ENCODE measurements around the gene UGGT1. TPM values are rescaled to one million over a fixed set of nuclear protein-coding genes. Genes with fewer than 3 reads are reported as not detected.

The UGGT1 gene
- total and polyA plus RNA-seq, 2 donors (not counting 3 experiments of a cell fraction or from before 2014, with no cell fraction given): 27.6 to 83.2 TPM

DNA sequence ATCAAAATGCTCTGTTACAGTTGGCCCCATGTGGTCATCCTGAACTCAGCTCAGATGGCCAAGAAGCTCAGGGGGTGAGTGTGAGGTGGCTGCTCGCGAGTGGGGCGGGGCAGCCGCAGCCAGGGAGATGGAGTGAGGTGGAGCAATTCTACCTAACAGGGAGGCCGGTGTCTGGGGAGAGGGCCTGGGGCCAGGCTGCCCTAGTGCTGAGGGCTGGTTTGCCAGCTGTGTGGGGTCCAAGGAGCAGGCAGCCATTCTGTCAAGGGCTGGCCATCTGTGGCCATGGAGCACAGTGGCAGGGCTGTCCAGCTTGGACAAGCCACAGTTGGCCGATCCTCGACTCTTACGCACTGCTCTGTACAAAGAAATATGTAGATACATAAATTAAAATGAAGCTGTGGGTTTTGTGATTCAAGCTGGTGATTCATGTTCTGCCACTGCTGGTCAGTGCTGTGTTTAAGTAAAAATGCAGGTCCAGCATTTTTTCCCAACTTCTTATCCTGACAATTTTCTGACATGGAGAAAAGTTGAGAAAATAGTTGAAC, 145.6 kb downstream of the UGGT1 start:
- no peaks in the 10 kb centered on the region for H3K9me1 ChIP-seq (replicated peaks; ENCODE audit: control insufficient read depth, extremely low read depth, insufficient read depth, low read length)
- H3K4me2 ChIP-seq (ENCODE audit: insufficient read depth, low read length): no peak overlapping the region
- no peaks in the 10 kb centered on the region for H3K79me2 ChIP-seq (ENCODE audit: control insufficient read depth, insufficient read depth, low read length)
- CTCF ChIA-PET: interaction anchor here (0.9 to 6.0 kb wide), 5 partner anchors 8 to 173 kb away, joined by 3 to 66 read pairs (median 3); no protein-coding TSS in a partner anchor
- no TSS peak for BruUV-seq (replicated peaks)
- peaks cover 6% of the 10 kb centered on the region for H3K4me1 ChIP-seq (ENCODE audit: control insufficient read depth, extremely low read depth, insufficient read depth, low read length)
- no peak overlapping the region for H3K9ac ChIP-seq (replicated peaks; ENCODE audit: extremely low read depth, insufficient read depth, low read length)
- H2AFZ ChIP-seq (ENCODE audit: low read depth, low read length): no peak overlapping the region
- peaks cover 2% of the 10 kb centered on the region in 2 experiments for H3K27me3 ChIP-seq (ENCODE audit: control insufficient read depth in 2 of 2, insufficient read depth in 2 of 2, low read length in 2 of 2)
- H3K27ac ChIP-seq (ENCODE audit: insufficient read depth, low read depth, low read length): peak overlapping the region; percentile 19
- DNase-seq (ENCODE audit: low read depth, low spot score) (no peak), FAIRE-seq (no peak)
- intact Hi-C loops (cut with micrococcal nuclease) (no loop called here), dilution Hi-C loops (cut with MboI; ENCODE audit: extremely low pct_ligation_motif_present, low sequenced_read_pairs) (no loop called here)
- H3K4me3 ChIP-seq (replicated peaks in 1 of 3; ENCODE audit: insufficient read depth in 1 of 3, low read depth in 1 of 3, low read length in 3 of 3): no peak overlapping the region
- H4K20me1 ChIP-seq (replicated peaks; ENCODE audit: control insufficient read depth, extremely low read depth, insufficient read depth, low read length): no peaks in the 10 kb centered on the region
- no peaks in the 10 kb centered on the region for H3K36me3 ChIP-seq (ENCODE audit: control insufficient read depth in 2 of 2, extremely low read depth in 1 of 2, insufficient read depth in 2 of 2, low read length in 2 of 2)
- no peaks in the 10 kb centered on the region for H3K9me3 ChIP-seq (replicated peaks; ENCODE audit: control insufficient read depth, insufficient read depth, low read length)
- POLR2A ChIA-PET: interaction anchor here (0.6 kb wide), 1 partner anchor 459 kb away, joined by 6 read pairs; no protein-coding TSS in a partner anchor
- no peak for TF ChIP-seq MAX (IDR thresholded peaks at IDR 0.05; ENCODE audit: insufficient read depth, insufficient read length)
- TF ChIP-seq FOS (IDR thresholded peaks at IDR 0.05; ENCODE audit: borderline replicate concordance, insufficient read depth, low read length): peak; percentile 19

- no peak overlapping the region for H3K9ac ChIP-seq (replicated peaks; ENCODE audit: extremely low read depth, insufficient read depth, low read length)
- H3K36me3 ChIP-seq (ENCODE audit: control insufficient read depth in 2 of 2, extremely low read depth in 1 of 2, insufficient read depth in 2 of 2, low read length in 2 of 2): no peaks in the 10 kb centered on the region
- no peak overlapping the region for H2AFZ ChIP-seq (ENCODE audit: low read depth, low read length)
- POLR2A ChIA-PET: interaction anchor here (0.6 kb wide), 1 partner anchor 459 kb away, joined by 6 read pairs; no protein-coding TSS in a partner anchor
- intact Hi-C loops (cut with micrococcal nuclease): no loop called here
- no peak overlapping the region for H3K4me3 ChIP-seq (replicated peaks in 1 of 3; ENCODE audit: insufficient read depth in 1 of 3, low read depth in 1 of 3, low read length in 3 of 3)
- H3K9me3 ChIP-seq (replicated peaks; ENCODE audit: control insufficient read depth, insufficient read depth, low read length): no peaks in the 10 kb centered on the region
- no peaks in the 10 kb centered on the region for H3K79me2 ChIP-seq (ENCODE audit: control insufficient read depth, insufficient read depth, low read length)
- TF ChIP-seq CTCF (IDR thresholded peaks at IDR 0.05; ENCODE audit: extremely low read depth in 1 of 2, insufficient read depth in 1 of 2, low read depth in 1 of 2, low read length in 2 of 2) (no peak), GATA2 (IDR thresholded peaks at IDR 0.05; ENCODE audit: insufficient read depth, insufficient read length, low read depth, low read length) (peak; percentile 49)
- DNase-seq (ENCODE audit: low read depth, low spot score) (peak; percentile 64), FAIRE-seq (peak; percentile 76)
- no TSS peak for BruUV-seq (replicated peaks)
- H3K4me1 ChIP-seq (ENCODE audit: control insufficient read depth, extremely low read depth, insufficient read depth, low read length): peaks cover 6% of the 10 kb centered on the region
- no peaks in the 10 kb centered on the region for H3K9me1 ChIP-seq (replicated peaks; ENCODE audit: control insufficient read depth, extremely low read depth, insufficient read depth, low read length)
- H3K27me3 ChIP-seq (ENCODE audit: control insufficient read depth in 2 of 2, insufficient read depth in 2 of 2, low read length in 2 of 2): peaks cover 2 to 4% of the 10 kb centered on the region in 2 experiments
- CTCF ChIA-PET: interaction anchor here (0.9 to 6.0 kb wide), 5 partner anchors 9 to 174 kb away, joined by 3 to 66 read pairs (median 3); no protein-coding TSS in a partner anchor
- dilution Hi-C loops (cut with MboI; ENCODE audit: extremely low pct_ligation_motif_present, low sequenced_read_pairs): no loop called here
- no peak overlapping the region for H3K4me2 ChIP-seq (ENCODE audit: insufficient read depth, low read length)
- peak overlapping the region; percentile 19 for H3K27ac ChIP-seq (ENCODE audit: insufficient read depth, low read depth, low read length)
- no peaks in the 10 kb centered on the region for H4K20me1 ChIP-seq (replicated peaks; ENCODE audit: control insufficient read depth, extremely low read depth, insufficient read depth, low read length)
Observed at GRCh38 chr2:128237081-128237534, 146.1 kb downstream of the UGGT1 start.

Measured in endothelial cell of umbilical vein (primary cell).